ENCODE data around the gene CZIB. TPM values are rescaled to one million over a fixed set of nuclear protein-coding genes. Genes with fewer than 3 reads are reported as not detected.

Gene CZIB
- total and polyA plus RNA-seq, 4 experiments from 2014 or later, result 62.0 to 101 (median 82.5) TPM

DNA sequence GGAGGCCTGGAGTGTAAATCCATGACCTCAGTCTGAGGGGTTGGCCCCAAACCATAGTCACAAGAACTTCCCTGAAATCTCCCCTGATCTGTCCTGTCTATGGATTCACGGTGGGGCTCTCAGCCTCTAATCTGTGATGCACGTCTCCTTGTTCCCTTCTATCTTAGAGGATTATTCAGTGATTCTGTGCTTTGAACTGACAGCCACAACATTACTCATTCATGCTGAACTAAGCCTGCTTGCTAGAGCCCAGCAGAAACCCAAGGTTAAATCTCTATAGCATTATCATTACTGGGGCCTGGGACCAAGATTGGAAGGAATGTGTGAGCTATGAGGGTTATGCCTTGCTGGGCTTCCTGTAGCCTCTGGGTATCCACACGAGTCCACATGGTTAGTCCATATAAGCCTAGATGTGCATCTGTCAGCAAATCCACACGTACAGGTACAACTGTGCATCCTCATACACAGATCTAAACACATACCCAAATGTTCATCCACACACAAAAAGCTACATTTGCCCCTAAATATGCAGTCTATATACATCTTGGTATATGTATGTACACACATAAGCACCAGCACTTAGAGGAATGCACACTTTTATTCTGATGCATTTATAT, 40.3 kb upstream of the CZIB start:
- Mint-ChIP-seq H3K9me3 (no peaks in the 10 kb centered on the region), H3K27ac (no peak overlapping the region), H3K4me3 (no peak overlapping the region), H3K36me3 (peaks cover 31 to 63% of the 10 kb centered on the region in 2 donors), H3K4me1 (no peaks in the 10 kb centered on the region), H3K27me3 (no peaks in the 10 kb centered on the region)
- no peak overlapping the region for H3K4me3 ChIP-seq (ENCODE audit: low read length in 2 of 2)
- H3K27me3 ChIP-seq (ENCODE audit: insufficient read depth, low read length), result no peaks in the 10 kb centered on the region
- ChIA-PET POLR2A (ENCODE audit: partially characterized antibody) (interaction anchor here (1.1 kb wide), 1 partner anchor 16 kb away, joined by 3 read pairs; no protein-coding TSS in a partner anchor), CTCF (ENCODE audit: partially characterized antibody) (interaction anchor here (0.6 to 1.9 kb wide), 2 partner anchors 18 to 575 kb away, joined by 3 to 7 read pairs; no protein-coding TSS in a partner anchor)
- H3K4me1 ChIP-seq (ENCODE audit: insufficient read depth, low read length), result no peaks in the 10 kb centered on the region
- H3K9me3 ChIP-seq (ENCODE audit: control insufficient read depth in 1 of 2, low read length in 2 of 2), result no peaks in the 10 kb centered on the region
- H3K36me3 ChIP-seq (ENCODE audit: insufficient read depth, low read length), result peaks cover 18% of the 10 kb centered on the region
- DNase-seq, result no peak
- intact Hi-C loops (cut with micrococcal nuclease), result no loop called here
- H3K27ac ChIP-seq (ENCODE audit: low read depth, low read length), result no peak overlapping the region

DNA sequence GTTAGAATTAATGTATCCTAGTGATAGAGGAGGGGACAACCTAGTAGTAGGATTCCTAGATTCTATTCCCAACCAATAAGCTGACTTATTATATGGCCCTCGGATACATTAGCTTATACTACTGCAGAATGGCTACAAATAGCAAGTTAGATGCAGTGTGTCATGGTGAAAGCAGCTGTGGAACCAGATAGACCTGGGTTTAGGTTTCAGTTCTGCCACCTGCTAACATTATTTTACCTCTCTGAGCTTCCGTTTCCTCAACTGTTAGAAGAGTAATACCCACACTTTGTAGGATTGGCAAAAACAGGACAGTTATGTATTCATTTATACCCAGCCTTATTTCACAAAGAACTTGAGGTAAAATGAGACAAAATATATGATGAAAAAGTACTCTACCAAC, 39.5 kb upstream of the CZIB start:
- Mint-ChIP-seq H3K36me3 (peaks cover 24 to 56% of the 10 kb centered on the region in 2 donors), H3K9me3 (no peaks in the 10 kb centered on the region), H3K4me1 (no peaks in the 10 kb centered on the region), H3K4me3 (no peak overlapping the region), H3K27ac (no peak overlapping the region), H3K27me3 (no peaks in the 10 kb centered on the region)
- POLR2A ChIA-PET (ENCODE audit: partially characterized antibody), result no interaction called here
- no peaks in the 10 kb centered on the region for H3K27me3 ChIP-seq (ENCODE audit: insufficient read depth, low read length)
- CTCF ChIA-PET (ENCODE audit: partially characterized antibody), result interaction anchor here (1.9 kb wide), 1 partner anchor 18 kb away, joined by 7 read pairs; no protein-coding TSS in a partner anchor
- H3K27ac ChIP-seq (ENCODE audit: low read depth, low read length), result no peak overlapping the region
- no peaks in the 10 kb centered on the region for H3K4me1 ChIP-seq (ENCODE audit: insufficient read depth, low read length)
- H3K4me3 ChIP-seq (ENCODE audit: low read length in 2 of 2), result no peak overlapping the region
- DNase-seq, result no peak
- intact Hi-C loops (cut with micrococcal nuclease), result no loop called here
- H3K36me3 ChIP-seq (ENCODE audit: insufficient read depth, low read length), result peaks cover 18% of the 10 kb centered on the region
- no peaks in the 10 kb centered on the region for H3K9me3 ChIP-seq (ENCODE audit: control insufficient read depth in 1 of 2, low read length in 2 of 2)

DNA sequence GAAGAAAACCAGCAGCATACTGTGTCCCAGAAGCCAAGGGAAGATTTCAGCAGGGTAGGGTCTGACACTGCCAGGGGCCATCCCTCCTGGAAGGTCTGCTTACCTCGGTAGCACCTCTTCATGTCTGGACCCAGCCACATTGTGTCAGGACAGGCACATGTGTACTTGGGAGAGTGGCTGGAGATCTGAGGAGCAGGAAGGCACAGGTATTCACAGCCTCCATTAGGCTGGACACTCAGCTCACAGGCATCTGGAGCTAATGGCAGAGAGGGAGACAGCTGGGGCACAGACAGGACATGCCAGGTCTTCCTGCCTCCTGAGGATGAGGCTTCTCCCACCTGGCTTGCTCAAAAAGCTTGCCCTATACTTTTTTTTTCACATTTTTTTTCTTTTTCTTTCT, 37.8 kb upstream of the CZIB start:
- no peak for DNase-seq
- Histone ChIP-seq H3K4me1 (ENCODE audit: insufficient read depth, low read length) (no peaks in the 10 kb centered on the region), H3K27me3 (ENCODE audit: insufficient read depth, low read length) (no peaks in the 10 kb centered on the region), H3K27ac (ENCODE audit: low read depth, low read length) (no peak overlapping the region), H3K9me3 (ENCODE audit: control insufficient read depth in 1 of 2, low read length in 2 of 2) (no peaks in the 10 kb centered on the region), H3K36me3 (ENCODE audit: insufficient read depth, low read length) (peaks cover 18% of the 10 kb centered on the region), H3K4me3 (ENCODE audit: low read length in 2 of 2) (no peak overlapping the region)
- intact Hi-C loops (cut with micrococcal nuclease), result no loop called here
- H3K4me1 Mint-ChIP-seq, result no peaks in the 10 kb centered on the region
- peaks cover 19 to 53% of the 10 kb centered on the region in 2 donors for H3K36me3 Mint-ChIP-seq
- H3K4me3 Mint-ChIP-seq, result no peak overlapping the region
- no peaks in the 10 kb centered on the region for H3K27me3 Mint-ChIP-seq
- ChIA-PET CTCF (ENCODE audit: partially characterized antibody) (interaction anchor here (0.9 kb wide), 1 partner anchor 20 kb away, joined by 3 read pairs; no protein-coding TSS in a partner anchor), POLR2A (ENCODE audit: partially characterized antibody) (no interaction called here)
- H3K27ac Mint-ChIP-seq, result peak overlapping the region in 1 of 7 donors; percentile 68
- no peaks in the 10 kb centered on the region for H3K9me3 Mint-ChIP-seq

DNA sequence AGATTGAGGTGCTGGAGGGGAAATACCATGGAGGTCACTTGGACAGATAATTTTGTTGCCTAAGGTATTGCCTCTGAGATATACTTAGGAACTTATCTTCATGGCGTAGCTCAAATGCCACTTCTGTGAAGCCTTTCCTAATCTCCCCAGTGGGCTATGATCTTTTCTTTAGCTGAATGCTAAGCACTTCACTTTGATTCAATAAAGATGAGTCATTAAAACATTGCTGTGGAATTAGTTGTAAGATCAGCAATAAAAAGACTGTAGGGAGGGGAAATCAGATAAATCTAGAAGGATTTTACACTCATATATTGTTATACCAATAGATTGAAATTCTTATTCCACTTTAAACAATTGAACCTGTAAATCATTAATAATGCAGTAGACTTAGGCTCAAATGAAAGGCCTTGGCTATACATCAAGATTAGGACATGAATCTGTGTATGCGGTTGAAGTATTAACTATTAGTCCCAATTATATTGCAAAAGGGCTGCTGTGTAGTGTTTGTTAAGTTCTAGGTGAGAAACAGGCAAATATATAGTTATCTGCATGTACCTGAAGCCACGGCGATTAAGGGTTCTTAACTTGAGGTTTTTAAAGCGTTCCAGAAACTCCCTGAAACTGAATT, 37.1 kb upstream of the CZIB start:
- H3K27me3 Mint-ChIP-seq, result no peaks in the 10 kb centered on the region
- H3K27ac ChIP-seq (ENCODE audit: low read depth, low read length), result no peak overlapping the region
- no peak for DNase-seq

DNA sequence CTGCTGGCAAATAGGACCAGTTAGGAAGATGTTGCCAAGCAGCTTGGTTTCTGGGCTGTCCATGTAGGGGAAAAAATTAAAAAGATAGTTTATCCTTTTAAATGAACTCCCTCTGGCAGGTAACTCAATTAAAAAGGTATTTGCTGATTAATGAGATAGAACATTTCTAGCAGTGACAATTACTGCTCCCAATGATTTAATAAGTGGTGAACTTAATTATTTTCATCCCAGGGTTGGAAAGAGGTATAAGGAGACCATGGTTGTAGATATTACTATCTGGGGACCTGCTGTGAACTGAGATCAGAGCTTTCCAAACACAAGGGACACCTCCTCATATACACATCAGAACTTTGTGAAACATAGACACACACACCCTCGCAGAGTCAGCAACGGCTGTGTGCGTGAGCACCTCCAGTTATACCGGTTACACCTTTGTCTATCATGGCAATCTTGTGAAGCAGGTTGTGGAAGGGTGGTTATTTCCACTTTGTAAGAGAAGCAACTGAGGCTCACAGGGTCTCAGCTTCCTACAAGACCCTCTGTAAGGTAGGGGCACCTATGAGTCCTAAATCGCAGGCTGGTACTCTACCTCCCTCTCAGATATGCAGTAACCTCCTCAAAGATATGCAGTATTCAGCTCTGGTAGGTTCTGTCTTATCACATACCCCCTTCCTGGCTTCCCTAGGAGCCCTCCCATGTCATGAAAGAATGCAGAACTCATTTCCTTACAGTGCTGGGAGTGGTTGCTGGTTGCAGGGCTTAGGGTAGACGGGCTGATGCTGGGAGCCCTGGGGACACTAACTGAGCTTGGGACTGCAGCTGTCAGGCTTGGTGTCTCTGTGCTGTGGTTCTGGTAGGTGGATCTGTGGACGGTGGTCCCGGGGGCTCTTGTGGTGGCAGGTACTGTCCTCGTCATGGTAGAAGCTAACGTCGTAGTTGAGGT, 36.3 kb upstream of the CZIB start:
- no peaks in the 10 kb centered on the region for H3K4me1 ChIP-seq (ENCODE audit: insufficient read depth, low read length)
- Mint-ChIP-seq H3K27ac (peak overlapping the region in 1 of 7 donors; percentile 13), H3K27me3 (no peaks in the 10 kb centered on the region), H3K4me3 (no peak overlapping the region), H3K4me1 (no peaks in the 10 kb centered on the region), H3K9me3 (no peaks in the 10 kb centered on the region), H3K36me3 (peaks cover 19 to 52% of the 10 kb centered on the region in 2 donors)
- H3K4me3 ChIP-seq (ENCODE audit: low read length in 2 of 2), result no peak overlapping the region
- intact Hi-C loops (cut with micrococcal nuclease), result no loop called here
- H3K9me3 ChIP-seq (ENCODE audit: control insufficient read depth in 1 of 2, low read length in 2 of 2), result no peaks in the 10 kb centered on the region
- no peak overlapping the region for H3K27ac ChIP-seq (ENCODE audit: low read depth, low read length)
- no peak for DNase-seq
- ChIA-PET POLR2A (ENCODE audit: partially characterized antibody) (interaction anchor here (0.9 kb wide), 1 partner anchor 18 kb away, joined by 3 read pairs; no protein-coding TSS in a partner anchor), CTCF (ENCODE audit: partially characterized antibody) (interaction anchor here (0.6 to 1.3 kb wide), 2 partner anchors 21 to 133 kb away, joined by 3 to 5 read pairs; no protein-coding TSS in a partner anchor)
- H3K36me3 ChIP-seq (ENCODE audit: insufficient read depth, low read length), result peaks cover 6% of the 10 kb centered on the region
- no peaks in the 10 kb centered on the region for H3K27me3 ChIP-seq (ENCODE audit: insufficient read depth, low read length)

More for the DNA sequence above, 37.1 kb upstream of the CZIB start:
- ChIA-PET CTCF (ENCODE audit: partially characterized antibody) (no interaction called here), POLR2A (ENCODE audit: partially characterized antibody) (interaction anchor here (0.9 kb wide), 1 partner anchor 19 kb away, joined by 3 read pairs; no protein-coding TSS in a partner anchor)
- intact Hi-C loops (cut with micrococcal nuclease), result no loop called here
- H3K4me1 Mint-ChIP-seq, result no peaks in the 10 kb centered on the region
- no peak overlapping the region for H3K27ac Mint-ChIP-seq
- Histone ChIP-seq H3K4me3 (ENCODE audit: low read length in 2 of 2) (no peak overlapping the region), H3K27me3 (ENCODE audit: insufficient read depth, low read length) (no peaks in the 10 kb centered on the region), H3K4me1 (ENCODE audit: insufficient read depth, low read length) (no peaks in the 10 kb centered on the region), H3K9me3 (ENCODE audit: control insufficient read depth in 1 of 2, low read length in 2 of 2) (no peaks in the 10 kb centered on the region), H3K36me3 (ENCODE audit: insufficient read depth, low read length) (peaks cover 14% of the 10 kb centered on the region)
- no peaks in the 10 kb centered on the region for H3K9me3 Mint-ChIP-seq
- H3K36me3 Mint-ChIP-seq, result peaks cover 19 to 52% of the 10 kb centered on the region in 2 donors
- no peak overlapping the region for H3K4me3 Mint-ChIP-seq

DNA sequence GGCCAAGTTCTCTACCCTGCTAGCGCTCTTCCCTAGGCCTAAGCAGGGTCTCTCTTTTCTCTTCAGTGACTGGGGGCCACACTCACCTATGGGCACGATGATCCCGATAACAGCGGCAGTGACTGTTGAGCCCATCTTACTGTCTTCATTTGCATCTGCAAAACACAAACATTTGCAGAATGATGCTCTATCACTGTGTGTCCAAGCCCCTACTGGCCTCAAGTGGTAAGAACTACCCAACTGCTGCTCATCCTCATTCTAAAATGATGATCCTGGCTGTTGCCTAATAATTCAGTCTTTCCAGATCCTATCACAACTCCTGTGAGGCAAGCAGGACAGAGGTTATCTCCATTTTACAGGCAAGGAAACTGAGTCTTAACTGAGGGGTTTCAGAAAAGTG, 34.6 kb upstream of the CZIB start:
- ChIA-PET POLR2A (ENCODE audit: partially characterized antibody) (no interaction called here), CTCF (ENCODE audit: partially characterized antibody) (interaction anchor here (1.4 kb wide), 1 partner anchor 23 kb away, joined by 5 read pairs; no protein-coding TSS in a partner anchor)
- Mint-ChIP-seq H3K4me3 (no peak overlapping the region), H3K9me3 (no peaks in the 10 kb centered on the region), H3K36me3 (peaks cover 16 to 45% of the 10 kb centered on the region in 2 donors), H3K4me1 (no peaks in the 10 kb centered on the region), H3K27ac (no peak overlapping the region), H3K27me3 (no peaks in the 10 kb centered on the region)
- no peaks in the 10 kb centered on the region for H3K27me3 ChIP-seq (ENCODE audit: insufficient read depth, low read length)
- intact Hi-C loops (cut with micrococcal nuclease), result no loop called here
- no peaks in the 10 kb centered on the region for H3K36me3 ChIP-seq (ENCODE audit: insufficient read depth, low read length)
- H3K4me1 ChIP-seq (ENCODE audit: insufficient read depth, low read length), result no peaks in the 10 kb centered on the region
- no peaks in the 10 kb centered on the region for H3K9me3 ChIP-seq (ENCODE audit: control insufficient read depth in 1 of 2, low read length in 2 of 2)
- no peak for DNase-seq
- no peak overlapping the region for H3K4me3 ChIP-seq (ENCODE audit: low read length in 2 of 2)
- H3K27ac ChIP-seq (ENCODE audit: low read depth, low read length), result no peak overlapping the region

Measured in CD4-positive, alpha-beta memory T cell (primary cell).